ENCODE data around the gene RALGAPA2. TPM values are rescaled to one million over a fixed set of nuclear protein-coding genes. Genes with fewer than 3 reads are reported as not detected.

RALGAPA2 gene
- total and polyA plus RNA-seq, 2 donors (not counting 1 experiment from before 2014, with no cell fraction given) = 1.2 to 7.6 TPM

DNA sequence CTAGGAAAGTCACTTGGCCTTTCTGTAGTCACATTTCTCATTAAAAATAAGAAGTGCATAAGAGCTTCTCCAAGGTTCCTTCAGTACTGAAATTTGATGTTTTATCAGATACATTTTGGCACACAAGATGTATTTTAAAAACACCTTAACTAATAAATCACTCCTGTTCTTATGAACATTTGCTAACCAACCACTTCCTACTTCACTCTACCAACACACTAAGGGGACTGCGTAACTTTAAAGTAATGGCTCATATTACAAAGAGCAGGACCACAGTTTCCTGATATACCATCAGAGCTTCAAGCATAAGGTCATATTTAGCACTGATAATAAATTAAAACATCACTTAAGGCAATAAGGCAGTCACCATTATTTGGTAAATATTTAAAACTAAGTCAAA lies 104.4 kb downstream of the RALGAPA2 start:
- Histone ChIP-seq H3K9me3 (ENCODE audit: control insufficient read depth, insufficient read depth, low read depth, low read length) (no peaks in the 10 kb centered on the region), H4K20me1 (ENCODE audit: control insufficient read depth, extremely low read depth, insufficient read depth, low read length) (no peaks in the 10 kb centered on the region), H3K79me2 (ENCODE audit: control insufficient read depth, insufficient read depth, low read length) (no peaks in the 10 kb centered on the region), H3K4me2 (ENCODE audit: extremely low read depth, insufficient read depth, low read length) (no peak overlapping the region), H3K36me3 (ENCODE audit: control insufficient read depth, insufficient read depth, low read length) (no peaks in the 10 kb centered on the region), H3K4me1 (ENCODE audit: control insufficient read depth, extremely low read depth, insufficient read depth, low read length) (no peaks in the 10 kb centered on the region), H3K4me3 (replicated peaks in 1 of 4; ENCODE audit: control extremely low read depth in 1 of 4, insufficient read depth in 1 of 4, low read depth in 3 of 4, low read length in 4 of 4) (no peak overlapping the region), H3K9ac (ENCODE audit: insufficient read depth, low read length) (no peak overlapping the region), H3K27ac (ENCODE audit: insufficient read depth, low read length) (no peak overlapping the region), H3K27me3 (ENCODE audit: control insufficient read depth, insufficient read depth, low read length) (no peaks in the 10 kb centered on the region), H2AFZ (ENCODE audit: low read length) (no peak overlapping the region)
- DNase-seq (ENCODE audit: low read depth in 2 of 2) = no peak
- TF ChIP-seq, protein P1, sequence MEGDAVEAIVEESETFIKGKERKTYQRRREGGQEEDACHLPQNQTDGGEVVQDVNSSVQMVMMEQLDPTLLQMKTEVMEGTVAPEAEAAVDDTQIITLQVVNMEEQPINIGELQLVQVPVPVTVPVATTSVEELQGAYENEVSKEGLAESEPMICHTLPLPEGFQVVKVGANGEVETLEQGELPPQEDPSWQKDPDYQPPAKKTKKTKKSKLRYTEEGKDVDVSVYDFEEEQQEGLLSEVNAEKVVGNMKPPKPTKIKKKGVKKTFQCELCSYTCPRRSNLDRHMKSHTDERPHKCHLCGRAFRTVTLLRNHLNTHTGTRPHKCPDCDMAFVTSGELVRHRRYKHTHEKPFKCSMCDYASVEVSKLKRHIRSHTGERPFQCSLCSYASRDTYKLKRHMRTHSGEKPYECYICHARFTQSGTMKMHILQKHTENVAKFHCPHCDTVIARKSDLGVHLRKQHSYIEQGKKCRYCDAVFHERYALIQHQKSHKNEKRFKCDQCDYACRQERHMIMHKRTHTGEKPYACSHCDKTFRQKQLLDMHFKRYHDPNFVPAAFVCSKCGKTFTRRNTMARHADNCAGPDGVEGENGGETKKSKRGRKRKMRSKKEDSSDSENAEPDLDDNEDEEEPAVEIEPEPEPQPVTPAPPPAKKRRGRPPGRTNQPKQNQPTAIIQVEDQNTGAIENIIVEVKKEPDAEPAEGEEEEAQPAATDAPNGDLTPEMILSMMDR (conservative IDR thresholded peaks at IDR 0.05 in 1 of 2, IDR thresholded peaks at IDR 0.05 in 1 of 2; ENCODE audit: low read depth in 1 of 2, low read length in 2 of 2) = no peak
- TF ChIP-seq EZH2 (IDR thresholded peaks at IDR 0.05; ENCODE audit: low read length, missing control alignments) = no peak

DNA sequence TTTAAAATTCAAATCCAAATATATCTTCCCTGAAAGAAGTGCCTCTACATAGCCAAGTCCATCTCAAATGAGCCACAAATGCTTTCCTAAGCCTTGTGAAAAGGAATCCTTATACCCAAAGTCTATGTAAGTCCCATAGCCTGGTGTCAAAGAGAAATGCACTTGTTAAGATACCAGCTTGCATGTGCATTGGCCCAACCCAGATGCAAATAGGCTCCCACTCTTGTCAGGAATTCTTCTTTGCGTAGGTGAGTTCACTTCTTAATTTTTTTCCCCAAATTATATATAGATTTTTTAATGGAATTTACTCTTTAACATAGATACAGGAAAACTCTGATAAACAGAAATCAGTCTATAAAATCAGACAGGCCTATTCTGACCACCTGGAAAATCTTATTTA lies 105.6 kb downstream of the RALGAPA2 start:
- DNase-seq (ENCODE audit: low read depth in 2 of 2) = no peak
- no peak overlapping the region for H3K27ac ChIP-seq (ENCODE audit: insufficient read depth, low read length)
- no peak overlapping the region for H3K9ac ChIP-seq (ENCODE audit: insufficient read depth, low read length)
- H3K27me3 ChIP-seq (ENCODE audit: control insufficient read depth, insufficient read depth, low read length) = no peaks in the 10 kb centered on the region
- TF ChIP-seq, protein P1 (conservative IDR thresholded peaks at IDR 0.05 in 1 of 2, IDR thresholded peaks at IDR 0.05 in 1 of 2; ENCODE audit: low read depth in 1 of 2, low read length in 2 of 2) = no peak
- TF ChIP-seq EZH2 (IDR thresholded peaks at IDR 0.05; ENCODE audit: low read length, missing control alignments) = no peak
- no peak overlapping the region for H3K4me2 ChIP-seq (ENCODE audit: extremely low read depth, insufficient read depth, low read length)
- H2AFZ ChIP-seq (ENCODE audit: low read length) = no peak overlapping the region
- H3K79me2 ChIP-seq (ENCODE audit: control insufficient read depth, insufficient read depth, low read length) = no peaks in the 10 kb centered on the region
- H3K4me3 ChIP-seq (replicated peaks in 1 of 4; ENCODE audit: control extremely low read depth in 1 of 4, insufficient read depth in 1 of 4, low read depth in 3 of 4, low read length in 4 of 4) = no peak overlapping the region
- no peaks in the 10 kb centered on the region for H3K4me1 ChIP-seq (ENCODE audit: control insufficient read depth, extremely low read depth, insufficient read depth, low read length)
- H4K20me1 ChIP-seq (ENCODE audit: control insufficient read depth, extremely low read depth, insufficient read depth, low read length) = no peaks in the 10 kb centered on the region
- H3K36me3 ChIP-seq (ENCODE audit: control insufficient read depth, insufficient read depth, low read length) = no peaks in the 10 kb centered on the region
- H3K9me3 ChIP-seq (ENCODE audit: control insufficient read depth, insufficient read depth, low read depth, low read length) = no peaks in the 10 kb centered on the region

DNA sequence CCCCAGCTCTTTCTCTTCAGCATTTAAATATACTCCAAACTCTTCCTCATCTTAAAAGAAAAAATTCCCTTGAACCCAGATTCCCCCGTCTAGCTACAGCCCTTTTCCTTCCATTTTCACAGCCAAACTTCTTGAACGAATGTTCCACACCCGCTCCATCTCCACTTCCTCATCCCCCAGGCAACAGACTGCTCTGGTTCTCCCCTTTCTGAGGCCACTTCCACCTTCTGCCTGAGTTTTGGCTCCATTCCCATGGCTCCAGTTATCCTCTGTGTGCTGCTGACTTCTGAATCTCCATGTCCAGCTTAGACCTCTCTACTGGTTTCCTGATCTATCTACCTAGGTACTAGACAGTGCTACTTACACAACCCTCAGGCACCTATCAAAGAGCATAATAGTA lies 106.4 kb downstream of the RALGAPA2 start:
- no peak overlapping the region for H2AFZ ChIP-seq (ENCODE audit: low read length)
- H3K79me2 ChIP-seq (ENCODE audit: control insufficient read depth, insufficient read depth, low read length) = no peaks in the 10 kb centered on the region
- H3K36me3 ChIP-seq (ENCODE audit: control insufficient read depth, insufficient read depth, low read length) = no peaks in the 10 kb centered on the region
- H4K20me1 ChIP-seq (ENCODE audit: control insufficient read depth, extremely low read depth, insufficient read depth, low read length) = no peaks in the 10 kb centered on the region
- H3K4me2 ChIP-seq (ENCODE audit: extremely low read depth, insufficient read depth, low read length) = no peak overlapping the region
- no peaks in the 10 kb centered on the region for H3K27me3 ChIP-seq (ENCODE audit: control insufficient read depth, insufficient read depth, low read length)
- TF ChIP-seq, protein P1 (conservative IDR thresholded peaks at IDR 0.05 in 1 of 2, IDR thresholded peaks at IDR 0.05 in 1 of 2; ENCODE audit: low read depth in 1 of 2, low read length in 2 of 2) = no peak
- TF ChIP-seq EZH2 (IDR thresholded peaks at IDR 0.05; ENCODE audit: low read length, missing control alignments) = no peak
- DNase-seq (ENCODE audit: low read depth in 2 of 2) = no peak
- H3K4me1 ChIP-seq (ENCODE audit: control insufficient read depth, extremely low read depth, insufficient read depth, low read length) = no peaks in the 10 kb centered on the region
- no peak overlapping the region for H3K27ac ChIP-seq (ENCODE audit: insufficient read depth, low read length)
- no peak overlapping the region for H3K4me3 ChIP-seq (replicated peaks in 1 of 4; ENCODE audit: control extremely low read depth in 1 of 4, insufficient read depth in 1 of 4, low read depth in 3 of 4, low read length in 4 of 4)
- H3K9ac ChIP-seq (ENCODE audit: insufficient read depth, low read length) = no peak overlapping the region
- no peaks in the 10 kb centered on the region for H3K9me3 ChIP-seq (ENCODE audit: control insufficient read depth, insufficient read depth, low read depth, low read length)
